H1 (cell line): Measurements from ENCODE around the gene TLE1. TPM values are rescaled to one million over a fixed set of nuclear protein-coding genes. Genes with fewer than 3 reads are reported as not detected.

Experiments used
- CTCF ChIA-PET: fragments of 300-600 bp; sonication (Branson Sonifier 250); formaldehyde crosslinking; loops from one replicate; lab custom pipeline; 2021; ENCODE audit not compliant: partially characterized antibody; lab: Charles Lee
- POLR2A ChIA-PET: fragments of 300-600 bp; sonication (Branson Sonifier 250); formaldehyde crosslinking; loops from one replicate; lab custom pipeline; 2021; ENCODE audit warnings: inconsistent platforms; ENCODE audit not compliant: partially characterized antibody; lab: Charles Lee
- DNase-seq, 2 experiments: peaks; one replicate each; pipeline versions ENCODE4 v3.0.0 to v3.0.0-alpha.2; 2010 to 2022; ENCODE audit warnings: low spot score in 2 of 2, low read depth in 1 of 2, mixed read lengths in 1 of 2
- FAIRE-seq: peaks from 2 replicates; lab custom pipeline; 2011; peaks lifted over from hg19 to GRCh38; lab: Jason Lieb, UNC
- H2AFZ ChIP-seq: 2 replicates; pipeline ENCODE4 v1.8.1; 2012; ENCODE audit warnings: low read length, inconsistent platforms
- H2AK5ac ChIP-seq: 2 replicates; pipeline ENCODE4 v1.6.1; 2013; ENCODE audit warnings: low read depth, low read length
- H2BK120ac ChIP-seq: replicated peaks from 2 replicates; pipeline ENCODE3; 2013; ENCODE audit warnings: low read depth, low read length, inconsistent platforms
- H2BK12ac ChIP-seq: 2 replicates; pipeline ENCODE4 v1.6.1; 2013; ENCODE audit warnings: low read depth, low read length
- H2BK15ac ChIP-seq: 2 replicates; pipeline ENCODE4 v1.6.1; 2013; ENCODE audit warnings: low read length
- H2BK20ac ChIP-seq: 2 replicates; pipeline ENCODE4 v1.6.1; 2013; ENCODE audit warnings: low read length
- H2BK5ac ChIP-seq: 2 replicates; pipeline ENCODE4 v1.6.1; 2013; ENCODE audit warnings: low read depth, low read length
- H3K14ac ChIP-seq: 2 replicates; pipeline ENCODE4 v1.6.1; 2013; ENCODE audit warnings: inconsistent platforms; ENCODE audit not compliant: insufficient read length
- H3K18ac ChIP-seq: 2 replicates; pipeline ENCODE4 v1.6.1; 2013; ENCODE audit warnings: low read length; ENCODE audit errors: extremely low read depth
- H3K23ac ChIP-seq: 2 replicates; pipeline ENCODE4 v1.6.1; 2013; ENCODE audit warnings: inconsistent platforms; ENCODE audit not compliant: insufficient read length
- H3K23me2 ChIP-seq: 2 replicates; pipeline ENCODE4 v1.6.1; 2013; ENCODE audit warnings: low read depth, low read length
- H3K27ac ChIP-seq: 2 replicates; pipeline ENCODE4 v1.6.1; 2011; ENCODE audit warnings: low read depth, low read length, inconsistent platforms
- H3K27me3 ChIP-seq, 4 experiments: replicated peaks in 1 of 4; 1 replicate in 1 of 4; 2 replicates in 3 of 4; pipeline versions ENCODE4 v1.6.1 to v1.8.1; 2011 to 2013; ENCODE audit warnings: low read length in 3 of 4, mild to moderate bottlenecking in 3 of 4, inconsistent platforms in 2 of 4, mixed read lengths in 2 of 4, moderate library complexity in 1 of 4; ENCODE audit not compliant: control insufficient read depth in 3 of 4, insufficient read depth in 3 of 4; ENCODE audit errors: extremely low read depth in 1 of 4
- H3K36me3 ChIP-seq, 4 experiments: 2 replicates each; pipeline versions ENCODE4 v1.6.1 to v1.8.1; 2011 to 2013; ENCODE audit warnings: mild to moderate bottlenecking in 4 of 4, low read length in 3 of 4, moderate library complexity in 2 of 4, control low read depth in 1 of 4, inconsistent platforms in 1 of 4; ENCODE audit not compliant: insufficient read depth in 4 of 4, control insufficient read depth in 2 of 4
- H3K4ac ChIP-seq: replicated peaks from 2 replicates; pipeline ENCODE3; 2013; ENCODE audit warnings: low read length, low read depth, mixed read lengths, inconsistent platforms; ENCODE audit not compliant: insufficient read length
- H3K4me1 ChIP-seq, 4 experiments: replicated peaks in 1 of 4; 1 replicate in 1 of 4; 2 replicates in 3 of 4; pipeline versions ENCODE4 v1.6.1 to v1.8.1; 2011 to 2013; ENCODE audit warnings: low read length in 3 of 4, inconsistent platforms in 2 of 4, mixed read lengths in 1 of 4; ENCODE audit not compliant: insufficient read depth in 4 of 4, control insufficient read depth in 3 of 4
- H3K4me2 ChIP-seq, 2 experiments: 2 replicates each; pipeline versions ENCODE4 v1.6.1 to v1.8.1; 2011 to 2013; ENCODE audit warnings: low read depth in 2 of 2, low read length in 2 of 2, control low read depth in 1 of 2, inconsistent platforms in 1 of 2, mild to moderate bottlenecking in 1 of 2; ENCODE audit not compliant: insufficient read depth in 1 of 2
- H3K4me3 ChIP-seq, 4 experiments: fragments of 200-600, 300-600 bp in 1 of 4; sonication (generic), shearing (Covaris generic), sonication (Bioruptor Twin) in 1 of 4; 2 replicates each; pipeline versions ENCODE4 v1.5.1 to v1.8.1; 2011 to 2016; ENCODE audit warnings: low read length in 4 of 4, low read depth in 3 of 4, control low read depth in 2 of 4, inconsistent platforms in 2 of 4, mild to moderate bottlenecking in 2 of 4, mixed read lengths in 1 of 4, moderate library complexity in 1 of 4; ENCODE audit not compliant: insufficient read depth in 2 of 4; ENCODE audit errors: extremely low read depth in 1 of 4
- H3K56ac ChIP-seq: replicated peaks from 2 replicates; pipeline ENCODE3; 2013; ENCODE audit warnings: low read depth, mild to moderate bottlenecking, mixed read lengths, low read length, inconsistent platforms; ENCODE audit not compliant: insufficient read length
- H3K79me1 ChIP-seq: 2 replicates; pipeline ENCODE4 v1.6.1; 2013; ENCODE audit warnings: low read depth, low read length, control low read depth
- H3K79me2 ChIP-seq, 2 experiments: 2 replicates each; pipeline versions ENCODE4 v1.6.1 to v1.8.1; 2012 to 2013; ENCODE audit warnings: low read length in 2 of 2, mild to moderate bottlenecking in 2 of 2, inconsistent platforms in 1 of 2; ENCODE audit not compliant: insufficient read depth in 2 of 2, control insufficient read depth in 1 of 2
- H3K9ac ChIP-seq, 4 experiments: replicated peaks in 1 of 4; 1 replicate in 1 of 4; 2 replicates in 3 of 4; pipeline versions ENCODE4 v1.6.1 to v1.8.1; 2011 to 2013; ENCODE audit warnings: low read depth in 3 of 4, low read length in 3 of 4, control low read depth in 2 of 4, mild to moderate bottlenecking in 2 of 4, moderate library complexity in 2 of 4, inconsistent platforms in 1 of 4; ENCODE audit errors: extremely low read depth in 1 of 4
- H3K9me3 ChIP-seq, 2 experiments: 2 replicates each; pipeline versions ENCODE4 v1.6.1 to v1.8.1; 2012 to 2013; ENCODE audit warnings: mild to moderate bottlenecking in 2 of 2, moderate library complexity in 2 of 2, control low read depth in 1 of 2, inconsistent platforms in 1 of 2, low read depth in 1 of 2, low read length in 1 of 2, mixed read lengths in 1 of 2; ENCODE audit not compliant: insufficient read depth in 2 of 2
- H4K20me1 ChIP-seq, 2 experiments: replicated peaks in 1 of 2; 2 replicates each; pipeline versions ENCODE3 to v1.8.1; 2011 to 2013; ENCODE audit warnings: inconsistent platforms in 2 of 2, low read length in 2 of 2, mild to moderate bottlenecking in 1 of 2; ENCODE audit not compliant: insufficient read depth in 2 of 2, control insufficient read depth in 1 of 2
- H4K5ac ChIP-seq: 2 replicates; pipeline ENCODE4 v1.6.1; 2013; ENCODE audit warnings: low read length, low read depth, mixed read lengths, inconsistent platforms; ENCODE audit not compliant: insufficient read length
- H4K8ac ChIP-seq: 2 replicates; pipeline ENCODE4 v1.8.0; 2013; ENCODE audit warnings: mild to moderate bottlenecking, moderate library complexity, low read length, inconsistent platforms; ENCODE audit not compliant: insufficient read depth; ENCODE audit errors: extremely low read depth
- H4K91ac ChIP-seq: replicated peaks from 2 replicates; pipeline ENCODE3; 2013; ENCODE audit warnings: low read length, mixed read lengths, inconsistent platforms; ENCODE audit not compliant: insufficient read length
- BRCA1 ChIP-seq: IDR thresholded peaks from 2 replicates; pipeline ENCODE4 v1.6.1; 2012; ENCODE audit warnings: low read depth, low read length, improper control_type of control experiment
- CEBPB ChIP-seq: IDR thresholded peaks from 2 replicates; pipeline ENCODE4 v1.6.1; 2012; ENCODE audit warnings: low read depth, low read length
- HDAC2 ChIP-seq, 2 experiments: fragments of 300-600 bp in 1 of 2; sonication (generic) in 1 of 2; IDR thresholded peaks; 2 replicates each; pipeline ENCODE4 v1.6.1; 2011 to 2012; ENCODE audit warnings: low read depth in 2 of 2, low read length in 2 of 2, mild to moderate bottlenecking in 2 of 2, moderate library complexity in 2 of 2, borderline replicate concordance in 1 of 2, inconsistent platforms in 1 of 2
- KDM1A ChIP-seq: fragments of 200-600, 300-600 bp; sonication (generic); IDR thresholded peaks from 2 replicates; pipeline ENCODE4 v1.7.1; 2016; ENCODE audit warnings: mild to moderate bottlenecking, low read length, borderline replicate concordance
- KDM4A ChIP-seq: IDR thresholded peaks from one replicate; pipeline ENCODE4 v1.7.1; 2012; ENCODE audit warnings: low read depth, mild to moderate bottlenecking, moderate library complexity, low read length, inconsistent platforms; ENCODE audit not compliant: severe bottlenecking
- POLR2AphosphoS5 ChIP-seq: IDR thresholded peaks from 2 replicates; pipeline ENCODE4 v1.6.1; 2011; ENCODE audit warnings: low read depth, low read length
- POU5F1 ChIP-seq: IDR thresholded peaks from 2 replicates; pipeline ENCODE4 v1.6.1; 2011; ENCODE audit warnings: low read depth, mild to moderate bottlenecking, low read length, moderate library complexity
- SUZ12 ChIP-seq: fragments of 200-600 bp; sonication (generic); IDR thresholded peaks from 2 replicates; pipeline ENCODE4 v1.6.1; 2012; ENCODE audit warnings: mild to moderate bottlenecking, inconsistent platforms, low read length, moderate library complexity, mixed read lengths
- WGBS, 2 experiments: shearing (Covaris generic) in 1 of 2; methylation state at CpG; one replicate each; pipeline versions ENCODE4 v1.1.6 to v1.1.7; 2013 to 2015; ENCODE audit warnings: low lambda C conversion rate in 2 of 2, mixed read lengths in 2 of 2, inconsistent platforms in 1 of 2, low coverage in 1 of 2, missing lambda C conversion rate in 1 of 2; ENCODE audit not compliant: insufficient replicate concordance in 2 of 2, insufficient coverage in 1 of 2, insufficient read length in 1 of 2; ENCODE audit errors: extremely low coverage in 1 of 2, missing lambda C conversion rate in 1 of 2; 5-methylcytosine and 5-hydroxymethylcytosine counted together
- long read RNA-seq, 2 experiments: library from RNA in 1 of 2; library from capped mRNA in 1 of 2; stranded (forward); transcript quantifications; one replicate each; pipeline ENCODE4 v2.0.0, GENCODE V29; 2021; ENCODE audit warnings: inconsistent platforms in 1 of 2
- polyA minus RNA-seq, 3 experiments: library from RNA; depleted of rRNA, polyadenylated mRNA; stranded (reverse); fragments of >200 nt; gene quantifications; 1 replicate in 2 of 3; 2 replicates in 1 of 3; pipeline ENCODE4 v1.2.3, GENCODE V29; 2011
- polyA plus RNA-seq, 7 experiments: library from polyadenylated mRNA; depleted of rRNA in 3 of 7; stranded (reverse) in 5 of 7; unstranded in 2 of 7; fragments of >200 nt in 5 of 7; fragments of 200-250 nt in 2 of 7; gene quantifications; 1 replicate in 5 of 7; 2 replicates in 1 of 7; 4 replicates in 1 of 7; pipeline versions ENCODE4 v1.2.1 to v1.2.3, GENCODE V29; 2011 to 2013; ENCODE audit warnings: missing spikeins in 2 of 7, mixed read lengths in 2 of 7
- total RNA-seq: library from RNA; stranded (reverse); fragmentation: NEBNext Ultra II Directional; extraction: Animal tissue kit (Norgen Biotek cat#: 25700); gene quantifications from 2 replicates; pipeline ENCODE4 v1.2.1, GENCODE V29; 2021

TLE1 gene
- 91.0 and 91.6 TPM in 2 replicates for total RNA-seq
- 81.8 and 84.6 TPM in 2 replicates for polyA plus RNA-seq (2011; rRNA removed)
- 69.1 TPM for polyA plus RNA-seq (2011; cell fraction: cytosol; rRNA removed)
- polyA plus RNA-seq (2011; cell fraction: nucleus; rRNA removed), result 88.5 TPM
- polyA plus RNA-seq (2012, experiment 1 of 2), result 56.7 to 72.7 TPM (median 64.8 TPM) in 4 replicates
- polyA plus RNA-seq (2012, experiment 2 of 2), result 56.8 TPM
- 69.7 TPM for polyA plus RNA-seq (2013, experiment 1 of 2)
- 70.8 TPM for polyA plus RNA-seq (2013, experiment 2 of 2)
- polyA minus RNA-seq (2011; rRNA and poly(A)+ RNA removed), result 89.8 and 93.5 TPM in 2 replicates
- polyA minus RNA-seq (2011; cell fraction: cytosol; rRNA and poly(A)+ RNA removed), result 52.8 TPM
- 89.2 TPM for polyA minus RNA-seq (2011; cell fraction: nucleus; rRNA and poly(A)+ RNA removed)
- long read RNA-seq, experiment 1, partial matches to known transcripts, result 71 of 114 reads
- long read RNA-seq, experiment 1, other reads (novel, unspliced or antisense), result 41 of 114 reads
- long read RNA-seq, experiment 2, partial matches to known transcripts, result 3 of 6 reads
- long read RNA-seq, experiment 2, other reads (novel, unspliced or antisense), result 3 of 6 reads

DNA sequence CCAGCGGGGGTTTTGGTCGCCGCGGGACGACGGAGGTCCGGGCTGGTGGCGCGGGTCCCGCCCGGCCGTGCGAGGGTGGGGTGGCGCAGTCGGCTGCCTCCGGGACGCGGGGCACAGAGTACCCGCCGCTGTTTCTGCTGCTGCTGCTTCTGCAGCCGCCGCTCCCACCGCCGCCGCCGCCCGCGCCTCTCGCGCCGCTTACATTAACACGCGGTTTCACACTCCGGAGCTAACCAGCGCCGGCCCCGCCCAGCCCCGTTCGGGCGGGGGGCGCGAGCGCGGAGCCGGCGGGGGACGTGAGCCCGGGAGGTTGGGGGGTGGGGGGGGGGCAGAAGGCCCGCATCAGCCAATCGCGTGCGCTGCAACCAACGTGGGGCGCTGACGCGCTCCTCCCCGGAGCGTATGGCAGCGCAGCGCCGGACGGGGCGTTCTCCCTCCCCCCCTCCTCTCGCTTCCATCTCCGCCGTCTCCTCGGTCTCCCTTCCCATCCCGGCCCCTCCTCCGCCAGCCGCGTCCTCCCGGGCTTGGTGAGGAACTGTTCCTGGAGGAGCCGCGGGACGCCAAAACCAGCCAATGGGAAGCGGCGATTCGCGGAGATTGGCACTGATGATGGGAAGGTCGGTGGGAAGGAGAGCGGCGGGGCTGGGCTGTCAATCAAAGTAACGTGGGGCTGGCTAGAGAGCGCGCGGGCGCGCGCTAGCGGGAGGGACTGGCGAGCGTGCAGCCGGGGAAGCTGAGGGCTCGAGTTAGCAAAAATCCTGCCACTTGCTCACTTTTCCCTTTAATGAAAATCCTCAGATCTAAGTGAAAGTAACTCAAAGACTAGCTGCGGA lies at the start of gene TLE1:
TLE1 (minus strand) TSS at position 205 of the 833 bp plus-strand sequence. CDS start 1,307 bp downstream, outside the sequence.
- Histone ChIP-seq H4K8ac (peak within 1 kb of the TSS; percentile 89; the same call in 1 of the 2 replicates), H3K9ac (peak within 1 kb of the TSS; percentile 70 to 92 (median 81)), H4K5ac (peak within 1 kb of the TSS; percentile 40), H2BK120ac (no peak within 1 kb of the TSS), H2BK5ac (peak within 1 kb of the TSS; percentile 53; the same call in 1 of the 2 replicates), H3K79me1 (no peaks in the 10 kb centered on the region), H3K9me3 (no peaks in the 10 kb centered on the region), H3K4me1 (peaks cover 6 to 22% (median 10%) of the 10 kb centered on the region in 4 experiments; a peak in 5 of 7 replicates), H2BK15ac (no peak within 1 kb of the TSS), H2AK5ac (no peak within 1 kb of the TSS), H2AFZ (0 out of 2 replicates have a peak within 1 kb of the TSS, but pooled peaks have one; percentile 9), H3K23ac (no peak within 1 kb of the TSS), H3K27ac (peak within 1 kb of the TSS; percentile 80), H3K4me3 (peak within 1 kb of the TSS; percentile 72 to 90 (median 86)), H3K56ac (peak within 1 kb of the TSS; percentile 36), H3K23me2 (peaks cover 8% of the 10 kb centered on the region), H3K79me2 (peaks cover 25 to 45% of the 10 kb centered on the region in 2 experiments), H3K27me3 (no peaks in the 10 kb centered on the region), H3K4me2 (peak within 1 kb of the TSS; percentile 91 to 100), H4K20me1 (peaks cover 14 to 23% of the 10 kb centered on the region in 2 experiments), H3K36me3 (peaks cover 2 to 14% (median 5%) of the 10 kb centered on the region in 4 experiments; a peak in 6 of 8 replicates), H4K91ac (no peak within 1 kb of the TSS), H2BK12ac (no peak within 1 kb of the TSS), H3K4ac (peak within 1 kb of the TSS; percentile 63), H3K18ac (peak within 1 kb of the TSS; percentile 78), H2BK20ac (no peak within 1 kb of the TSS), H3K14ac (no peak within 1 kb of the TSS)
- POLR2A ChIA-PET, result interaction anchor here (0.6 to 10.8 kb wide), 21 partner anchors 9 to 167 kb away, joined by 3 to 97 read pairs (median 4); no protein-coding TSS in a partner anchor
- peak; percentile 71 for FAIRE-seq
- 1% methylated on average over 21 of the region's 95 CpGs; no CpG with 5 or more reads in 1 of the 2 experiments for WGBS, 2 experiments
- DNase-seq, result peak; percentile 98 to 99
- CTCF ChIA-PET, result interaction anchor here (0.8 to 1.0 kb wide), 3 partner anchors 16 to 158 kb away, joined by 3 read pairs; no protein-coding TSS in a partner anchor
- TF ChIP-seq KDM4A, result no peak
- no peak for TF ChIP-seq BRCA1
- no peak for TF ChIP-seq HDAC2 (IDR thresholded peaks at IDR 0.05; ENCODE audit: borderline replicate concordance in 1 of 2, low read depth in 2 of 2, low read length in 2 of 2)
- no peak for TF ChIP-seq KDM1A
- TF ChIP-seq POU5F1, result no peak
- TF ChIP-seq SUZ12, result no peak
- TF ChIP-seq CEBPB, result no peak
- TF ChIP-seq POLR2AphosphoS5, result peak; percentile 67; the same call in 1 of the 2 replicates
